Nucleus accumbens (tissue), 56 donors: ENCODE measurements around the gene CHERP.

Experiments
- DNase-seq, 56 donors: peaks; one replicate each; lab custom pipeline; 2025; lab: John Stamatoyannopoulos, UW

CHERP gene

GRCh38 chr19:16542045-16542909, at the start of gene CHERP:
TSS of gene CHERP (minus strand) at chr19:16542437. CDS start at chr19:16542378, 59 bp downstream.
- DNase-seq = peak in 55 of 56 donors; percentile 26 to 96 (median 88)

- no peak for DNase-seq
Measured at GRCh38 chr19:16590876-16591802, 48.9 kb upstream of the CHERP start.

GRCh38 chr19:16589917-16590316, 47.7 kb upstream of the CHERP start:
- no peak for DNase-seq

GRCh38 chr19:16588824-16589577, 46.8 kb upstream of the CHERP start:
- no peak for DNase-seq

GRCh38 chr19:16587833-16588823, 45.9 kb upstream of the CHERP start:
- peak in 22 of 56 donors; percentile 14 to 63 (median 32) for DNase-seq

- DNase-seq = peak in 4 of 56 donors; percentile 15 to 35 (median 20)
Measured at GRCh38 chr19:16586991-16587832, 45.0 kb upstream of the CHERP start.

- no peak for DNase-seq
Measured at GRCh38 chr19:16586477-16586871, 44.2 kb upstream of the CHERP start.

GRCh38 chr19:16585808-16586476, 43.7 kb upstream of the CHERP start:
- no peak for DNase-seq

GRCh38 chr19:16585094-16585801, 43.0 kb upstream of the CHERP start:
- no peak for DNase-seq

- peak in 53 of 56 donors; percentile 12 to 85 (median 57) for DNase-seq
Measured at GRCh38 chr19:16584248-16585093, 42.2 kb upstream of the CHERP start.

GRCh38 chr19:16582486-16583261, 40.4 kb upstream of the CHERP start:
- no peak for DNase-seq

GRCh38 chr19:16581971-16582343, 39.7 kb upstream of the CHERP start:
- DNase-seq = no peak

GRCh38 chr19:16581145-16581970, 39.1 kb upstream of the CHERP start:
- DNase-seq = no peak

- DNase-seq = peak in 11 of 56 donors; percentile 5 to 53 (median 32)
Measured at GRCh38 chr19:16579381-16579780, 37.1 kb upstream of the CHERP start.
